HG03108 (cell line): Measurements from ENCODE around the gene RAB6B.

ENCODE experiments used
- ATAC-seq: cut with Tn5 transposase; IDR thresholded peaks from one replicate; pipeline ENCODE4 v1.9.1; 2021; ENCODE audit warnings: moderate library complexity; ENCODE audit not compliant: unreplicated experiment

Gene RAB6B

DNA sequence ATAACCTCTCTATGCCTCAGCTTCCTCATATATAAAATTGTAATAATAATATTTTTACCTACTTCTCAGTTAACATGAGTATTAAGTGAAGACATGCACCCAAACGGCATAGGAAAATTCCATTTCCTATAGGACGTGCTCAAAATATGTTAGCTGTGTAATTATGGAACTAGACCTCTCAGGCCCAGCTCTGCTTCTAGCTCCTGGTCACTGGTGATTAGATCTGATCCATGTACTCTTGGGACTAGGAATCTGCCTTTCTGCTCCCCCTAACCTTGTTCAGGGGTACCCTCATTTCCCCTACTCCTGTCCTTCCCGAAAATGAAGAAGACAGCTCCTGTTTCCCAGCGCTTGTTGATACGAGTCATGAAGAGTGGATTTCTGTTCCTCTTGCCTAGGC, 119.8 kb downstream of the RAB6B start:
- no peak for ATAC-seq

DNA sequence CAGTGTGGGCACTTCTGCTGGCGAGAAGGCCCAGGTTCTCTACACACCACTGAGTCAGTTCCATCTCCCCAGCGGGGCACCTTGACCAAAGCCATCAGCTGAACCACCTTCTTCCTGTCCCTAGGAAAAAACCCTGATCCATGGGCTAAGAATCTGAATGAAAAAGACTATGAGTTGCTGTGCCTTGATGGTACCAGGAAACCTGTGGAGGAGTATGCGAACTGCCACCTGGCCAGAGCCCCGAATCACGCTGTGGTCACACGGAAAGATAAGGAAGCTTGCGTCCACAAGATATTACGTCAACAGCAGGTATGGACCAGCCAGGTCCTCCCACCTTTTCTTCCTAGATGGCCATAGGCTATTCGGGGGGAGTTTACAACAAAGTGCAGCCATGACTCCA, 120.4 kb downstream of the RAB6B start:
- ATAC-seq, result no peak
